ENCODE results near the gene GABRQ. TPM values are rescaled to one million over a fixed set of nuclear protein-coding genes. Genes with fewer than 3 reads are reported as not detected.

Gene GABRQ
- total RNA-seq, 1 experiment from 2014 or later, result under 0.01 TPM

GRCh38 chrX:152638443-152638904 lies 779 bp downstream of the GABRQ start:
- no peaks in the 10 kb centered on the region for H3K79me2 ChIP-seq (ENCODE audit: low read length)
- no peak for ATAC-seq
- H3K4me2 ChIP-seq (ENCODE audit: low read length), result no peak overlapping the region
- intact Hi-C loops (cut with micrococcal nuclease), result loop anchor here (10.0 kb wide), 1 partner anchor 176 kb away; no protein-coding TSS in a partner anchor
- TF ChIP-seq EZH2phosphoT487 (IDR thresholded peaks at IDR 0.05; ENCODE audit: borderline replicate concordance, low read length), result no peak
- TF ChIP-seq, protein P1, sequence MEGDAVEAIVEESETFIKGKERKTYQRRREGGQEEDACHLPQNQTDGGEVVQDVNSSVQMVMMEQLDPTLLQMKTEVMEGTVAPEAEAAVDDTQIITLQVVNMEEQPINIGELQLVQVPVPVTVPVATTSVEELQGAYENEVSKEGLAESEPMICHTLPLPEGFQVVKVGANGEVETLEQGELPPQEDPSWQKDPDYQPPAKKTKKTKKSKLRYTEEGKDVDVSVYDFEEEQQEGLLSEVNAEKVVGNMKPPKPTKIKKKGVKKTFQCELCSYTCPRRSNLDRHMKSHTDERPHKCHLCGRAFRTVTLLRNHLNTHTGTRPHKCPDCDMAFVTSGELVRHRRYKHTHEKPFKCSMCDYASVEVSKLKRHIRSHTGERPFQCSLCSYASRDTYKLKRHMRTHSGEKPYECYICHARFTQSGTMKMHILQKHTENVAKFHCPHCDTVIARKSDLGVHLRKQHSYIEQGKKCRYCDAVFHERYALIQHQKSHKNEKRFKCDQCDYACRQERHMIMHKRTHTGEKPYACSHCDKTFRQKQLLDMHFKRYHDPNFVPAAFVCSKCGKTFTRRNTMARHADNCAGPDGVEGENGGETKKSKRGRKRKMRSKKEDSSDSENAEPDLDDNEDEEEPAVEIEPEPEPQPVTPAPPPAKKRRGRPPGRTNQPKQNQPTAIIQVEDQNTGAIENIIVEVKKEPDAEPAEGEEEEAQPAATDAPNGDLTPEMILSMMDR (conservative IDR thresholded peaks at IDR 0.05; ENCODE audit: low read depth, low read length), result no peak
- no peaks in the 10 kb centered on the region for H3F3A ChIP-seq (ENCODE audit: low read length, unreplicated experiment)
- H3K9me2 ChIP-seq (replicated peaks; ENCODE audit: low read length), result no peaks in the 10 kb centered on the region
- no peak overlapping the region for H3K9ac ChIP-seq (ENCODE audit: low read length)
- no peak overlapping the region for H3K27ac ChIP-seq (ENCODE audit: low read length)
- H3K4me1 ChIP-seq (ENCODE audit: insufficient read depth, low read length), result no peaks in the 10 kb centered on the region
- DNase-seq, result no peak
- ChIA-PET CTCF (no interaction called here), POLR2A (ENCODE audit: unreplicated experiment) (no interaction called here)
- BruUV-seq (replicated peaks), result no TSS peak
- H3K36me3 ChIP-seq (ENCODE audit: low read depth, low read length), result no peaks in the 10 kb centered on the region
- no peaks in the 10 kb centered on the region for H4K20me1 ChIP-seq (ENCODE audit: low read length)
- H2AFZ ChIP-seq (ENCODE audit: low read length), result no peak overlapping the region
- H3K27me3 ChIP-seq (ENCODE audit: low read length), result peaks cover 21% of the 10 kb centered on the region
- H3K9me3 ChIP-seq (ENCODE audit: low read length), result no peaks in the 10 kb centered on the region
- no peak overlapping the region for H3K4me3 ChIP-seq (ENCODE audit: low read length)

DNA sequence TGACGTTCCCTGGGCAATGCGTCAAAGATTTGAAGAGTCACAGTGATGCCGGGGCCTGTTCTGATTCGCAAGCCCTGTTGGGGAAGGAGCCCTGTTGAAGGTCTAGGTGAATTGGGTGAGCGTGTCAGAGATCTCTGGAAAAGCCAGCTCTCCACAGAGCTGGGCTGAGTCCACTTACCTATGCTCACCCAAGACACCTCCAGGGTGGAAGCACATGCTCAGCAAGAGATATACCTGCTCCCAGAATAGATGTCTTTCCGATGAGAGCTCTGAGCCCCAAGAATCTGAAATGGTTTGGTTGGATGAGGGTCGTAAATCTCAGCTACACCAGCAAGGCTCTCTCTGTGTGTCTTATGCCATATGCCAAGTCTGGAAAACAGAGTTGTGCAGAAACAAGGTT lies 1.7 kb downstream of the GABRQ start:
- Histone ChIP-seq H3K4me1 (ENCODE audit: insufficient read depth, low read length) (no peaks in the 10 kb centered on the region), H3F3A (ENCODE audit: low read length, unreplicated experiment) (no peaks in the 10 kb centered on the region), H2AFZ (ENCODE audit: low read length) (no peak overlapping the region), H3K9ac (ENCODE audit: low read length) (no peak overlapping the region), H3K79me2 (ENCODE audit: low read length) (no peaks in the 10 kb centered on the region), H3K27me3 (ENCODE audit: low read length) (peaks cover 21% of the 10 kb centered on the region), H3K9me3 (ENCODE audit: low read length) (no peaks in the 10 kb centered on the region), H3K36me3 (ENCODE audit: low read depth, low read length) (no peaks in the 10 kb centered on the region), H4K20me1 (ENCODE audit: low read length) (no peaks in the 10 kb centered on the region), H3K4me3 (ENCODE audit: low read length) (no peak overlapping the region), H3K9me2 (replicated peaks; ENCODE audit: low read length) (no peaks in the 10 kb centered on the region), H3K27ac (ENCODE audit: low read length) (no peak overlapping the region), H3K4me2 (ENCODE audit: low read length) (no peak overlapping the region)
- ChIA-PET CTCF (no interaction called here), POLR2A (ENCODE audit: unreplicated experiment) (no interaction called here)
- ATAC-seq (no peak), DNase-seq (no peak)
- TF ChIP-seq EZH2 (IDR thresholded peaks at IDR 0.05; ENCODE audit: low read length, unreplicated experiment), result no peak
- TF ChIP-seq, protein P1 (conservative IDR thresholded peaks at IDR 0.05; ENCODE audit: low read depth, low read length), result no peak
- no peak for TF ChIP-seq EZH2phosphoT487 (IDR thresholded peaks at IDR 0.05; ENCODE audit: borderline replicate concordance, low read length)
- BruUV-seq (replicated peaks), result no TSS peak
- intact Hi-C loops (cut with micrococcal nuclease), result loop anchor here (10.0 kb wide), 1 partner anchor 175 kb away; no protein-coding TSS in a partner anchor

DNA sequence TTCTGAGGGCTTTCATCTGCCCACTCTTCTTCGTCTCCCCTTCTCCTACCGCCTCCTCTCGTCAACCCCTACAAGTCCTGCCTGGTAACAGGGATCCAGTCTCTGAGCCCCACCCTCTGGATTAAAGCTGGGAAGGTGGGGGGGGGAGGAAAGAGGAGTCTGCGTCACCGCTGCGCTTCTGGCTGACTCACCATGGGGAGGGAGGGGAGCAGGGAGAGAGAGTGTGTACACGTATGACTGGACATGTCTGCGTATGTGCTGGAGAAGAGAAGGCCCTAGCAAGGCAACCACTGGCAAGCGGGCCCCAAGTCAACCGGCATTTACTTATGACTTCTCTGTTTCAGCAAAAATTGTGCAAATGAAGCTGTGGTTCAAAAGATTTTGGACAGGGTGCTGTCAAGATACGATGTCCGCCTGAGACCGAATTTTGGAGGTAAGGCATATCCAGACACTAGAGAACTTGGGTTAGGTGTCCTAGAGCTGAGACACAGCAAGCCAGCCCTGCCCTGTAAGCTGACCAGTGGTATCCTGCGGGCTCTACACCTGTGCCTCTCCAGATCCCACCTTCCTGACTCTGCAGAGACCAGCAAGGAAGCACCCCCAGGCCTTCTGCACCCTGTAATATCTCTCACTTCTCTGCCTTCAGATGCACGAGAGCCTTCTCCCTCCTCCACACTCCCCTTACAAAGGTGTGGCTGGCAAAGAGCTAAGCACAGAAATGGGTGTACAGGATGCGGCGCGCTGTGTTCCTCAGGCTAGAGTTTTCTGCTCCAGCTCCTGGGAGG lies 2.5 kb downstream of the GABRQ start:
- no peak for TF ChIP-seq EZH2 (IDR thresholded peaks at IDR 0.05; ENCODE audit: low read length, unreplicated experiment)
- TF ChIP-seq, protein P1 (conservative IDR thresholded peaks at IDR 0.05; ENCODE audit: low read depth, low read length), result no peak
- TF ChIP-seq EZH2phosphoT487 (IDR thresholded peaks at IDR 0.05; ENCODE audit: borderline replicate concordance, low read length), result no peak
- Histone ChIP-seq H3K79me2 (ENCODE audit: low read length) (no peaks in the 10 kb centered on the region), H3K9me3 (ENCODE audit: low read length) (no peaks in the 10 kb centered on the region), H3K9me2 (replicated peaks; ENCODE audit: low read length) (no peaks in the 10 kb centered on the region), H3K36me3 (ENCODE audit: low read depth, low read length) (no peaks in the 10 kb centered on the region), H3K4me2 (ENCODE audit: low read length) (no peak overlapping the region), H3K9ac (ENCODE audit: low read length) (no peak overlapping the region), H3K27ac (ENCODE audit: low read length) (no peak overlapping the region), H3F3A (ENCODE audit: low read length, unreplicated experiment) (no peaks in the 10 kb centered on the region), H4K20me1 (ENCODE audit: low read length) (no peaks in the 10 kb centered on the region), H3K4me3 (ENCODE audit: low read length) (no peak overlapping the region), H2AFZ (ENCODE audit: low read length) (no peak overlapping the region), H3K4me1 (ENCODE audit: insufficient read depth, low read length) (no peaks in the 10 kb centered on the region), H3K27me3 (ENCODE audit: low read length) (peaks cover 21% of the 10 kb centered on the region)
- no TSS peak for BruUV-seq (replicated peaks)
- ATAC-seq (no peak), DNase-seq (peak; percentile 40)
- intact Hi-C loops (cut with micrococcal nuclease), result loop anchor here (5.0 kb wide), 1 partner anchor 287 kb away; no protein-coding TSS in a partner anchor
- ChIA-PET POLR2A (ENCODE audit: unreplicated experiment) (no interaction called here), CTCF (interaction anchor here (0.6 kb wide), 1 partner anchor 887 kb away, joined by 3 read pairs; no protein-coding TSS in a partner anchor)

Data from PC-3 (cell line).